ENCODE results near the gene TCF21.
"Not testable (repeated sequence)": the region's sequence is repeated elsewhere in the genome, so short reads cannot be mapped to it uniquely, and the experiment has no call there.

The TCF21 gene

DNA sequence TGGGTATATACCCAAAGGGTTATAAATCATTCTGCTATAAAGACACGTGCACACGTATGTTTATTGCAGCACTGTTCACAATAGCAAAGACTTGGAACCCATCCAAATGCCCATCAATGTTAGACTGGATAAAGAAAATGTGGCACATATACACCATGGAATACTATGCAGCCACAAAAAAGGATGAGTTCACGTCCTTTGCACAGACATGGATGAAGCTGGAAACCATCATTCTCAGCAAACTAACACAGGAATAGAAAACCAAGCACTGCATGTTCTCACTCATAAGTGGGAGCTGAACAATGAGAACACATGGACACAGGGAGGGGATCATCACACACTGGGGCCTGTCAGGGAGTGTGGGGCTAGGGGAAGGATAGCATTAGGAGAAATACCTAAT, 47.4 kb downstream of the TCF21 start:
- DNase-seq = not testable (repeated sequence)

DNA sequence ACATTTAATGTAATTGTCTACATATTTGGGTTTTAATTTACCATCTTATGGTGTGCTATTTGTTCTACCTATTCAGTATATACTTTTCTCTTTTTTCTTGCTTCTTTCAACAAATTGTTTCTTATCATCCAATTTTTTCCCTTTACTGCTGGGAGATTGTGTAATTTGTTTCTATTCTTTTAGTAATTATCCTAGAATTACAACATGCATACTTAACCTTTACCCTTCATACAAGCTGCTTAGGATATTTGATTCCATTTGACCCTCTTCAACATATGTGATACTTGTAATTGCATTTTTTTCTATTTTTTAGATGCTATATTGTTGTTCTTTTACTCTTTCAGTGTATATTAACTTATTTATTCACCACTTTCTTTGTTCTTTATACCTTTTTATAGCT, 49.0 kb downstream of the TCF21 start:
- DNase-seq = no peak

DNA sequence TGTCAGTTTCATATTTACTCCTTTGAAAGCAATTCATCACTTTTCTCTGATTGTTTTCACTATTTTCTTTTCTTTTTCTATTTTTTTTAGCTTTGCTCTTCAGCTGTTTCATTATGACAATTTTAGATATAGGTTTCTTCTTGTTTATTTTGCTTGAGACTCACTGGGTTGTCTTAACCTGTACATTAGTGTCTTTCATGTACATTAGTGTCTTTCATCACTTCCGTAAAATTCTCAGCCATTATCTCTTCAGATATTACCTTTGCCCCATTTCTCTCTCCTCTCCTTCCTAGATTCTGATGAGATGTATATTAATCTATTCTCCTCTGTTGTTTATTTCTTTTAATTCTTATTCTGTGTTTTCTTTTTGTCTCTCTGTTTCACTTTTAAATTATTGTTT, 49.6 kb downstream of the TCF21 start:
- no peak for DNase-seq

DNA sequence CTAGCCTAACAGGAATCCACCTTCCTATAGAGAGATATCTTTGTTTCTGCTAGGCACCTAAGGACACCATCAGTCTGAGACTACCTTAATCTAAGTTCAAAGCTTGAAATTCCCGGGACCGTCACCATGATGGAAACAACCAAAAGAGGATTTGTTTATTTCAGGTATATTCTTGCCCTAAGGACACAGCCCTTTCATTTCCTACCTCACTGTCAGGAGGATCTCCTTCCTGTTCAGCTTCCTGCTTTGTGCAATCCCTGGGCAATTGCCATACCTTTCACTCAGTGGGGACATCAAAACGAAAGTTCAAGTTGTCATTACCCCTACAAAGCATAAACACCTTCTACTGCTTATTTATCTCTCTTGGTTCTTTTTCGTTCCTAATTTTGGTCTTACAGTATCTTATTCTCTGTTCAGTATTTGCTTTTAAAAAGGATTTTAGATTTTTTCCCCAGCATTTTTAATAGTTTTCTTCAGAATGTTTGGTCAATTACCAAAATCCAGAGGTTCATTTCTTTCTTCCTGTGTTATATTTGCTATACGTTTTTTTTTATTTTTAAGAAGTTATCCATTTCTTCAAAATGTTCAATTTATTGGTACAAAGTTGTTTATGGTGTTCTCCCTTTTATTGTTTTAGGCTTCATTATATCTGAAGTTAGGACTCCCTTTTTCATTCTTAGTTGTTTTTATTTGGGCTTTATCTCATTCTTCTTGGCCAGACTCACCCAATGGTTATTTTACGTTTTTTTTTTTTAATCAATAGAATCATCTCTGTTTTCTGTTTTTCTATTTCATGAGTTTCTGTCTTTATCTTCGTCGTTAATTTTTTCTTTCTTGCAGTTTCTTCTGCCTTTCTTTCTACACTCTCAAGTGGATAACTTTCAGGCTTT, 51.1 kb downstream of the TCF21 start:
- DNase-seq = no peak
